Measurements from ENCODE around the gene CD300E.

CD300E gene, protein sequence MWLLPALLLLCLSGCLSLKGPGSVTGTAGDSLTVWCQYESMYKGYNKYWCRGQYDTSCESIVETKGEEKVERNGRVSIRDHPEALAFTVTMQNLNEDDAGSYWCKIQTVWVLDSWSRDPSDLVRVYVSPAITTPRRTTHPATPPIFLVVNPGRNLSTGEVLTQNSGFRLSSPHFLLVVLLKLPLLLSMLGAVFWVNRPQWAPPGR

DNA sequence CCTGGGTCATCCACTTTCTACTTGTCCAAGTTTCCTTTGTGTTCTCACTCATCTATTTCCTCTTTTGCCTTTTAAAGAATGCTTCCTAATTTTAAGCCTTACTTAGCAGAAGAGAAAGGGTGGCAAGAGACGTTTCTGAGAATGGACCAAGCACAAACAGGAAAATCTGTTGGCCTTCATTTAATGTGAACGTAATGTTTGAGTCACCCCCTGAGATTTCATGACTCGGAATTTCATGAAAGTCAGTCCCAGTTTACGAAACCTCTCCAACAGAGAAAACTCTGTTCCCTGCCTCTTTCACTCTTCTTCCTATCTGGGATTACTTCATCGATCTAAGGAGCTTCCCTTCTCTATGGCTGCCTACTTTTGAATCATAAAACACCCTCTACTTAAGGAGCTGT is at the start of gene CD300E:
TSS of gene CD300E (minus strand) at position 46 of the 401 bp plus-strand sequence. CDS start 117 bp downstream, outside the sequence.
- Histone ChIP-seq H3K4me1 (ENCODE audit: control insufficient read depth in 2 of 2, insufficient read depth in 2 of 2, low read length in 2 of 2) (no peaks in the 10 kb centered on the region), H3K36me3 (ENCODE audit: control insufficient read depth in 2 of 2, insufficient read depth in 2 of 2, low read length in 2 of 2) (no peaks in the 10 kb centered on the region), H3K4me3 (ENCODE audit: low read length in 2 of 2) (no peak within 1 kb of the TSS), H3K9me3 (ENCODE audit: control insufficient read depth in 2 of 2, low read length in 2 of 2) (no peaks in the 10 kb centered on the region), H3K27ac (ENCODE audit: low read depth in 2 of 2, low read length in 2 of 2) (no peak within 1 kb of the TSS), H3K27me3 (ENCODE audit: control insufficient read depth in 2 of 2, insufficient read depth in 2 of 2, low read length in 2 of 2) (peaks cover 2 to 7% of the 10 kb centered on the region in 2 donors), H3K9ac (ENCODE audit: low read depth in 1 of 2, low read length in 2 of 2) (no peak within 1 kb of the TSS)

DNA sequence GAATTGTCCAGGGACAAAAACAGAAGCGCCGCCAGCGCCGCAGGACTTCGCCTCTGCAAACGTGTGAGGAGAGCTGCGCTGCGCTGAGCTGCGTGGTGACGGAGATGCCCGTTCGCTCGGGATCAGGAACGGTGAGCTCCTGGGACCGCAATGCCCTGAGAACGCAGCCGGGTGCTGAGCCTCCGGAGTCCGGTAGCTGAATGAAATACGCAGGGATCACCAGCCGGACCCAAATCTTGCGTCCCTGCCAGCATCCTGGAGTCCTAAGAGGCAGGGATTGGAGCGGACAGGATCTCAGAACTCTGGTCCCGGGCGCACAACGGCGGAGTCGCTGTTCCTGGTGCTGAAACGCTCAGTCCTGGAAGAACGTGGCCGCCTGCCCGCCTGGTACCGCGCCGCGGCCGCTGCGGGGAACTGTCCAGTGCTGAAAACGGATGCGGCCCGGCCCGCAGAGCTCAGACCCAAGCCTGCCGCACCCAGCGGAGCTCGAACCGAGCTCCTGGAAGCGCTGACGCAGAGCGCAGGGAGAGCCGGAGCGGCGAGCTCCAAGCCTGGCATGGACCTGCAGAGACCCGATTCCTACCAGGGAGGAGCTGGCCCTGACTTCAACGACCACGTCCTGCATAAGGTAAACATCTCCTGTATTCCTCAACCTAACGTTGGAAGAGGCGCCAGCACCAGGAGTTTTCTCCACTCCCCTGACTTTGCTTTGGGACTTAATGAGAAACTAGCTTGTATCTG is 47.7 kb upstream of the CD300E start:
- no peaks in the 10 kb centered on the region for H3K9me3 ChIP-seq (ENCODE audit: control insufficient read depth in 2 of 2, low read length in 2 of 2)
- no peak overlapping the region for H3K4me3 ChIP-seq (ENCODE audit: low read length in 2 of 2)
- H3K9ac ChIP-seq (ENCODE audit: low read depth in 1 of 2, low read length in 2 of 2) = no peak overlapping the region
- H3K4me1 ChIP-seq (ENCODE audit: control insufficient read depth in 2 of 2, insufficient read depth in 2 of 2, low read length in 2 of 2) = no peaks in the 10 kb centered on the region
- H3K36me3 ChIP-seq (ENCODE audit: control insufficient read depth in 2 of 2, insufficient read depth in 2 of 2, low read length in 2 of 2) = no peaks in the 10 kb centered on the region
- peaks cover 0 to 2% of the 10 kb centered on the region in 2 donors for H3K27me3 ChIP-seq (ENCODE audit: control insufficient read depth in 2 of 2, insufficient read depth in 2 of 2, low read length in 2 of 2)
- H3K27ac ChIP-seq (ENCODE audit: low read depth in 2 of 2, low read length in 2 of 2) = no peak overlapping the region

DNA sequence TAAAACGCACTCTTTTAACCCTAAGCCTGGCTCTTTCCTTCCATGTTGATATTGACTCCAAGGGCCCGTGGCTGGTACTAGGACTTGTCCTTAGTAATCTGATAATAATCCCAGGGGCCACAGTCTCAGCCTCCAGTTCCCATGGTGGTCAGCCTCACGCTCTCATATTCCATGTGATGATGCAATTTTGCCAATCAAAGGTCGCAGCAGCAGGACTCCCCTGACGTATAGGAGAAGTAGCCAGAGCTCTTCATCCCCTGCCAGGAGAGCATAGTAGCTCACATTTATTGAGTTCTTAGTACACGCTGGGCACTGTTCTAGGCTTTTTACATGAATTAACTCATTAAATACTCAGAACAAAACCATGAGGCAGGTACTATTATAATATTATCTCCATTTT is 46.8 kb upstream of the CD300E start:
- Histone ChIP-seq H3K9ac (ENCODE audit: low read depth in 1 of 2, low read length in 2 of 2) (no peak overlapping the region), H3K4me1 (ENCODE audit: control insufficient read depth in 2 of 2, insufficient read depth in 2 of 2, low read length in 2 of 2) (no peaks in the 10 kb centered on the region), H3K36me3 (ENCODE audit: control insufficient read depth in 2 of 2, insufficient read depth in 2 of 2, low read length in 2 of 2) (no peaks in the 10 kb centered on the region), H3K27me3 (ENCODE audit: control insufficient read depth in 2 of 2, insufficient read depth in 2 of 2, low read length in 2 of 2) (peaks cover 0 to 2% of the 10 kb centered on the region in 2 donors), H3K27ac (ENCODE audit: low read depth in 2 of 2, low read length in 2 of 2) (no peak overlapping the region), H3K9me3 (ENCODE audit: control insufficient read depth in 2 of 2, low read length in 2 of 2) (no peaks in the 10 kb centered on the region), H3K4me3 (ENCODE audit: low read length in 2 of 2) (no peak overlapping the region)

DNA sequence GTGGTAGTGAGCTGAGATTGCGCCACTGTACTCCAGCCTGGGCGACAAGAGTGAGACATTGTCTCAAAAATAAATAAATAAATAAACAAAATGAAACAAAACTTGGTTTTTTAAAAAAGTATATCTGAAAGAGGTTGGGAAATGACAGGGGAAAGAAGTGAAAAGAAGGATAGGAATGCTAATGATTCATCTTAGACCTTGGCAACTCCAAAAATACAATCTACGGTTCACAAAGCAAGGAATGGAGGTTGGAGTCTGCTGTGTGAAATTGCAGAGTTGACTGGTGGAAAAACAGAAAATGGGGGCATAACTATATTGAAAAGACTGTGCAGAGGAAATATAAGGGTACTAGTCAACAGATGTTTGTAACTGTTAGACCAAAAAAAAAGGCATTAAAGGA is 40.0 kb upstream of the CD300E start:
- Histone ChIP-seq H3K9me3 (ENCODE audit: control insufficient read depth in 2 of 2, low read length in 2 of 2) (no peaks in the 10 kb centered on the region), H3K27me3 (ENCODE audit: control insufficient read depth in 2 of 2, insufficient read depth in 2 of 2, low read length in 2 of 2) (peaks cover 4 to 8% of the 10 kb centered on the region in 2 donors)

GRCh38 chr17:74659889-74660288 is 36.4 kb upstream of the CD300E start:
- Histone ChIP-seq H3K9me3 (ENCODE audit: control insufficient read depth in 2 of 2, low read length in 2 of 2) (no peaks in the 10 kb centered on the region), H3K36me3 (ENCODE audit: control insufficient read depth in 2 of 2, insufficient read depth in 2 of 2, low read length in 2 of 2) (no peaks in the 10 kb centered on the region), H3K27me3 (ENCODE audit: control insufficient read depth in 2 of 2, insufficient read depth in 2 of 2, low read length in 2 of 2) (peaks cover 4 to 10% of the 10 kb centered on the region in 2 donors), H3K9ac (ENCODE audit: low read depth in 1 of 2, low read length in 2 of 2) (no peak overlapping the region), H3K4me1 (ENCODE audit: control insufficient read depth in 2 of 2, insufficient read depth in 2 of 2, low read length in 2 of 2) (peaks cover 0 to 2% of the 10 kb centered on the region in 2 donors), H3K27ac (ENCODE audit: low read depth in 2 of 2, low read length in 2 of 2) (no peak overlapping the region), H3K4me3 (ENCODE audit: low read length in 2 of 2) (no peak overlapping the region)

More for the DNA sequence above, 40.0 kb upstream of the CD300E start:
- Histone ChIP-seq H3K9ac (ENCODE audit: low read depth in 1 of 2, low read length in 2 of 2) (no peak overlapping the region), H3K4me3 (ENCODE audit: low read length in 2 of 2) (no peak overlapping the region), H3K27ac (ENCODE audit: low read depth in 2 of 2, low read length in 2 of 2) (no peak overlapping the region), H3K4me1 (ENCODE audit: control insufficient read depth in 2 of 2, insufficient read depth in 2 of 2, low read length in 2 of 2) (no peaks in the 10 kb centered on the region), H3K36me3 (ENCODE audit: control insufficient read depth in 2 of 2, insufficient read depth in 2 of 2, low read length in 2 of 2) (no peaks in the 10 kb centered on the region)

GRCh38 chr17:74658620-74659019 is 35.1 kb upstream of the CD300E start:
- Histone ChIP-seq H3K4me1 (ENCODE audit: control insufficient read depth in 2 of 2, insufficient read depth in 2 of 2, low read length in 2 of 2) (peaks cover 0 to 2% of the 10 kb centered on the region in 2 donors), H3K27ac (ENCODE audit: low read depth in 2 of 2, low read length in 2 of 2) (no peak overlapping the region), H3K4me3 (ENCODE audit: low read length in 2 of 2) (no peak overlapping the region), H3K9ac (ENCODE audit: low read depth in 1 of 2, low read length in 2 of 2) (no peak overlapping the region), H3K27me3 (ENCODE audit: control insufficient read depth in 2 of 2, insufficient read depth in 2 of 2, low read length in 2 of 2) (peaks cover 4 to 10% of the 10 kb centered on the region in 2 donors), H3K9me3 (ENCODE audit: control insufficient read depth in 2 of 2, low read length in 2 of 2) (no peaks in the 10 kb centered on the region), H3K36me3 (ENCODE audit: control insufficient read depth in 2 of 2, insufficient read depth in 2 of 2, low read length in 2 of 2) (no peaks in the 10 kb centered on the region)

- Histone ChIP-seq H3K9ac (ENCODE audit: low read depth in 1 of 2, low read length in 2 of 2) (no peak overlapping the region), H3K36me3 (ENCODE audit: control insufficient read depth in 2 of 2, insufficient read depth in 2 of 2, low read length in 2 of 2) (no peaks in the 10 kb centered on the region), H3K4me1 (ENCODE audit: control insufficient read depth in 2 of 2, insufficient read depth in 2 of 2, low read length in 2 of 2) (peaks cover 0 to 2% of the 10 kb centered on the region in 2 donors), H3K27me3 (ENCODE audit: control insufficient read depth in 2 of 2, insufficient read depth in 2 of 2, low read length in 2 of 2) (peaks cover 6 to 17% of the 10 kb centered on the region in 2 donors), H3K4me3 (ENCODE audit: low read length in 2 of 2) (no peak overlapping the region), H3K9me3 (ENCODE audit: control insufficient read depth in 2 of 2, low read length in 2 of 2) (no peaks in the 10 kb centered on the region), H3K27ac (ENCODE audit: low read depth in 2 of 2, low read length in 2 of 2) (no peak overlapping the region)
These were observed 31.2 kb upstream of the CD300E start for GRCh38 chr17:74654742-74655141.

DNA sequence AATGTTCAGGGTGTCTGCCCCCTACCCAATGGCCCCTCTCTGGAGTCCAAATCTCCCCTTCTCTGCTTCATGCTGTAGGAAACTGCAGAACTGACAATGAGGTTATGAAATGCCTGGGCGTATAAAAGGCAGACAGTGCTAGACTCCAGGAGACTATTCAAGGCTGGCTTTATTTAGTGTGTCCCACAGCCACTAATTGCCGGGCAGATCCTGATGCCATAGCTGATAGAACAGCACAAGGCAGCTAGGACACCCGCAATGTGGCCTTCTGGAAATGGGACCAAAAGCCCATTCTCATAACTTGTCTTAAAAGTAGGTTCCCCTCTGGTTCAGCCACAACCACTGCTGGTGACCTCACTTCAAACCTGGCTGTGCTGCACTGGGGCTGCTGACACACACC is 28.5 kb upstream of the CD300E start:
- H3K4me1 ChIP-seq (ENCODE audit: control insufficient read depth in 2 of 2, insufficient read depth in 2 of 2, low read length in 2 of 2) = no peaks in the 10 kb centered on the region
- H3K27ac ChIP-seq (ENCODE audit: low read depth in 2 of 2, low read length in 2 of 2) = no peak overlapping the region
- H3K9me3 ChIP-seq (ENCODE audit: control insufficient read depth in 2 of 2, low read length in 2 of 2) = no peaks in the 10 kb centered on the region
- H3K27me3 ChIP-seq (ENCODE audit: control insufficient read depth in 2 of 2, insufficient read depth in 2 of 2, low read length in 2 of 2) = peaks cover 3 to 19% of the 10 kb centered on the region in 2 donors
- no peak overlapping the region for H3K4me3 ChIP-seq (ENCODE audit: low read length in 2 of 2)
- no peaks in the 10 kb centered on the region for H3K36me3 ChIP-seq (ENCODE audit: control insufficient read depth in 2 of 2, insufficient read depth in 2 of 2, low read length in 2 of 2)
- H3K9ac ChIP-seq (ENCODE audit: low read depth in 1 of 2, low read length in 2 of 2) = no peak overlapping the region

DNA sequence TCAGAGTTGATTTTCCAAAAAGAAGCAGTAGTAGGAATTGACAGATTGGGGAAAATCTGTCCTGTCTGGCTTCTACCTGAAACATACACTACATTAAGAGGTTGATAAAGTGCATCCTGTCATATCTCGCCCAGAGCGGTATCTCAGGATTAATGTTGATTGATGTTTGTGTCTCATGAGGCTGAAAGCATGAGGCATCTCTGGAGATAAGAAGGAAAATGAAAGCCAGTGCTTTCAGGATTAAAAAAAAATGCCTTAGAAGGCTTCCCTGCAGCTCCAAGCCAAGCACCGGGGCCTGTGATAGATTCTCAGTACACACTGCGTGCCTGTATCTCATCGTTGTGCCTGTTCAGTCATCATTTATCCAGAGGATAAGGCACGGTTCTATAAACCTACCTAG is 26.4 kb upstream of the CD300E start:
- no peaks in the 10 kb centered on the region for H3K9me3 ChIP-seq (ENCODE audit: control insufficient read depth in 2 of 2, low read length in 2 of 2)
- H3K4me1 ChIP-seq (ENCODE audit: control insufficient read depth in 2 of 2, insufficient read depth in 2 of 2, low read length in 2 of 2) = no peaks in the 10 kb centered on the region
- peaks cover 3 to 18% of the 10 kb centered on the region in 2 donors for H3K27me3 ChIP-seq (ENCODE audit: control insufficient read depth in 2 of 2, insufficient read depth in 2 of 2, low read length in 2 of 2)

GRCh38 chr17:74647871-74648672 is 24.5 kb upstream of the CD300E start:
- H3K27ac ChIP-seq (ENCODE audit: low read depth in 2 of 2, low read length in 2 of 2) = no peak overlapping the region
- H3K27me3 ChIP-seq (ENCODE audit: control insufficient read depth in 2 of 2, insufficient read depth in 2 of 2, low read length in 2 of 2) = peaks cover 6 to 22% of the 10 kb centered on the region in 2 donors
- H3K36me3 ChIP-seq (ENCODE audit: control insufficient read depth in 2 of 2, insufficient read depth in 2 of 2, low read length in 2 of 2) = no peaks in the 10 kb centered on the region
- no peaks in the 10 kb centered on the region for H3K9me3 ChIP-seq (ENCODE audit: control insufficient read depth in 2 of 2, low read length in 2 of 2)
- H3K9ac ChIP-seq (ENCODE audit: low read depth in 1 of 2, low read length in 2 of 2) = no peak overlapping the region
- H3K4me3 ChIP-seq (ENCODE audit: low read length in 2 of 2) = no peak overlapping the region
- no peaks in the 10 kb centered on the region for H3K4me1 ChIP-seq (ENCODE audit: control insufficient read depth in 2 of 2, insufficient read depth in 2 of 2, low read length in 2 of 2)

More for the DNA sequence above, 26.4 kb upstream of the CD300E start:
- Histone ChIP-seq H3K9ac (ENCODE audit: low read depth in 1 of 2, low read length in 2 of 2) (no peak overlapping the region), H3K36me3 (ENCODE audit: control insufficient read depth in 2 of 2, insufficient read depth in 2 of 2, low read length in 2 of 2) (no peaks in the 10 kb centered on the region), H3K4me3 (ENCODE audit: low read length in 2 of 2) (no peak overlapping the region), H3K27ac (ENCODE audit: low read depth in 2 of 2, low read length in 2 of 2) (no peak overlapping the region)
